Ishikawa (cell line): ENCODE measurements around the gene SLFN5.

Experiments
- CEBPB ChIP-seq: IDR thresholded peaks from 2 replicates; pipeline ENCODE4 v1.6.1; 2012
- CREB1 ChIP-seq: IDR thresholded peaks from 2 replicates; pipeline ENCODE4 v1.6.1; 2012; ENCODE audit warnings: low read depth
- EGR1 ChIP-seq: IDR thresholded peaks from 2 replicates; pipeline ENCODE4 v1.6.1; 2012
- EP300 ChIP-seq: IDR thresholded peaks from 2 replicates; pipeline ENCODE4 v1.6.1; 2012; ENCODE audit warnings: borderline replicate concordance
- FOXM1 ChIP-seq: IDR thresholded peaks from 2 replicates; pipeline ENCODE4 v1.6.1; 2012; ENCODE audit warnings: low read depth, borderline replicate concordance
- NFIC ChIP-seq: IDR thresholded peaks from 2 replicates; pipeline ENCODE4 v1.6.1; 2012
- RAD21 ChIP-seq: IDR thresholded peaks from 2 replicates; pipeline ENCODE4 v1.6.1; 2012; ENCODE audit warnings: low read depth
- TAF1 ChIP-seq: IDR thresholded peaks from 2 replicates; pipeline ENCODE4 v1.6.1; 2012; ENCODE audit warnings: low read depth, mild to moderate bottlenecking
- TCF12 ChIP-seq: IDR thresholded peaks from 2 replicates; pipeline ENCODE4 v1.6.1; 2012; ENCODE audit warnings: low read depth
- YY1 ChIP-seq: IDR thresholded peaks from 2 replicates; pipeline ENCODE4 v1.6.1; 2012; ENCODE audit warnings: low read depth
- ZBTB7A ChIP-seq: IDR thresholded peaks from 2 replicates; pipeline ENCODE4 v1.6.1; 2012; ENCODE audit warnings: low read depth
- TF ChIP-seq, protein P1 (sequence below): IDR thresholded peaks from 2 replicates; pipeline ENCODE4 v1.6.1; 2012; ENCODE audit warnings: low read depth, mild to moderate bottlenecking

GRCh38 chr17:35254107-35254773, 11.4 kb downstream of the SLFN5 start:
- TF ChIP-seq CREB1 (no peak), FOXM1 (no peak), ZBTB7A (no peak), YY1 (no peak), RAD21 (no peak), EGR1 (no peak), TAF1 (no peak), EP300 (no peak), TCF12 (no peak), CEBPB (peak; percentile 51; the same call in 1 of the 2 replicates), NFIC (no peak)
- TF ChIP-seq, protein P1, sequence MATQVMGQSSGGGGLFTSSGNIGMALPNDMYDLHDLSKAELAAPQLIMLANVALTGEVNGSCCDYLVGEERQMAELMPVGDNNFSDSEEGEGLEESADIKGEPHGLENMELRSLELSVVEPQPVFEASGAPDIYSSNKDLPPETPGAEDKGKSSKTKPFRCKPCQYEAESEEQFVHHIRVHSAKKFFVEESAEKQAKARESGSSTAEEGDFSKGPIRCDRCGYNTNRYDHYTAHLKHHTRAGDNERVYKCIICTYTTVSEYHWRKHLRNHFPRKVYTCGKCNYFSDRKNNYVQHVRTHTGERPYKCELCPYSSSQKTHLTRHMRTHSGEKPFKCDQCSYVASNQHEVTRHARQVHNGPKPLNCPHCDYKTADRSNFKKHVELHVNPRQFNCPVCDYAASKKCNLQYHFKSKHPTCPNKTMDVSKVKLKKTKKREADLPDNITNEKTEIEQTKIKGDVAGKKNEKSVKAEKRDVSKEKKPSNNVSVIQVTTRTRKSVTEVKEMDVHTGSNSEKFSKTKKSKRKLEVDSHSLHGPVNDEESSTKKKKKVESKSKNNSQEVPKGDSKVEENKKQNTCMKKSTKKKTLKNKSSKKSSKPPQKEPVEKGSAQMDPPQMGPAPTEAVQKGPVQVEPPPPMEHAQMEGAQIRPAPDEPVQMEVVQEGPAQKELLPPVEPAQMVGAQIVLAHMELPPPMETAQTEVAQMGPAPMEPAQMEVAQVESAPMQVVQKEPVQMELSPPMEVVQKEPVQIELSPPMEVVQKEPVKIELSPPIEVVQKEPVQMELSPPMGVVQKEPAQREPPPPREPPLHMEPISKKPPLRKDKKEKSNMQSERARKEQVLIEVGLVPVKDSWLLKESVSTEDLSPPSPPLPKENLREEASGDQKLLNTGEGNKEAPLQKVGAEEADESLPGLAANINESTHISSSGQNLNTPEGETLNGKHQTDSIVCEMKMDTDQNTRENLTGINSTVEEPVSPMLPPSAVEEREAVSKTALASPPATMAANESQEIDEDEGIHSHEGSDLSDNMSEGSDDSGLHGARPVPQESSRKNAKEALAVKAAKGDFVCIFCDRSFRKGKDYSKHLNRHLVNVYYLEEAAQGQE = no peak
